Smooth muscle cell of the umbilical artery (primary cell): Measurements from ENCODE around the gene PDYN. TPM values are rescaled to one million over a fixed set of nuclear protein-coding genes. Genes with fewer than 3 reads are reported as not detected.

ENCODE experiments used
- total RNA-seq: library from RNA; depleted of rRNA; stranded (reverse); fragments of >200 nt; gene quantifications from 2 replicates; pipeline ENCODE4 v1.2.3, GENCODE V29; 2014

Gene PDYN
- not detected in 2 replicates for total RNA-seq

DNA sequence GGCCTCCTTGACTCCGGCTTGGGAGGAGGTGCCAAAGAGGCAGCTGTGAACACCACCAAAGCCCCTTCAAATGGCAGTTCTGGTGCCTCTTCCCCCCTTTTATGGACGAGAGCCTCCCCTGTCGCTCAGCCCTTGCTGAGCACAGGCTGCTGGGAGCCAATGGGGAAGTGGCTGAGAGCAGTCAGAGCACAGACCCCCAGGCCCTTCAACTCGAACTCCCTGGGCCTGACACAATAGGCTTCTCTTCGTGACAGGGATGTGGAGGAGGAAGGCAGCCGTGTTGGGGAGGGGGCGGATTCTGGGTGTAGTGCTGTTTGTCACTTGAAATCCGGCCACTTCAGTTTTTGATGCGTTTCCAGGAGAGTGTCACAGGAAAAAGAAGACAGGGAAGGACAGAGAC is at the start of gene PDYN:
Gene PDYN (minus strand): TSS at position 73 of the 400 bp plus-strand sequence. CDS start 10,974 bp downstream, outside the sequence.

Other genes with a start within 250 kb of the PDYN start
- 12.9 and 16.9 TPM in 2 replicates for gene SIRPA, start 98.7 kb downstream of the PDYN start, total RNA-seq
- gene STK35, start 107.8 kb upstream of the PDYN start, total RNA-seq, result 23.5 and 31.9 TPM in 2 replicates